Natural killer cell (primary cell): ENCODE results near the gene PTH2. TPM values are rescaled to one million over a fixed set of nuclear protein-coding genes. Genes with fewer than 3 reads are reported as not detected.
"Not testable (repeated sequence)": the region's sequence is repeated elsewhere in the genome, so short reads cannot be mapped to it uniquely, and the experiment has no call there.

Experiments used
- ATAC-seq, 3 donors: fragments of 150-1000 bp in 2 of 3; fragments of 200-7000 bp in 1 of 3; cut with Tn5 transposase; 1 replicate in 1 of 3; 2 replicates in 2 of 3; pipeline ENCODE4 v1.10.0; 2021; ENCODE audit warnings: mild to moderate bottlenecking in 2 of 3, moderate library complexity in 2 of 3
- DNase-seq, 2 donors: peaks; one replicate each; pipeline versions ENCODE4 v3.0.0 to v3.0.0-alpha.2; 2013 to 2021; ENCODE audit warnings: mixed read lengths in 1 of 2
- H3K27ac ChIP-seq: one replicate; pipeline ENCODE4 v1.5.1; 2013; ENCODE audit warnings: mild to moderate bottlenecking, low read length
- H3K27me3 ChIP-seq: one replicate; pipeline ENCODE4 v1.6.1; 2013; ENCODE audit warnings: low read length; ENCODE audit not compliant: control insufficient read depth, insufficient read depth
- H3K36me3 ChIP-seq: one replicate; pipeline ENCODE4 v1.6.1; 2013; ENCODE audit warnings: low read length; ENCODE audit not compliant: control insufficient read depth, insufficient read depth
- H3K4me1 ChIP-seq: one replicate; pipeline ENCODE4 v1.6.1; 2013; ENCODE audit warnings: low read length; ENCODE audit not compliant: control insufficient read depth, insufficient read depth
- H3K4me3 ChIP-seq: one replicate; pipeline ENCODE4 v1.5.1; 2013; ENCODE audit warnings: low read length
- H3K9me3 ChIP-seq: one replicate; pipeline ENCODE4 v1.6.1; 2013; ENCODE audit warnings: low read length; ENCODE audit not compliant: control insufficient read depth, insufficient read depth
- H3K27ac Mint-ChIP-seq, 2 donors: one replicate each; pipeline ENCODE4 v1.8.0; 2022; ENCODE audit warnings: mild to moderate bottlenecking in 2 of 2, mixed read lengths in 2 of 2, moderate library complexity in 1 of 2
- H3K27me3 Mint-ChIP-seq, 2 donors: one replicate each; pipeline ENCODE4 v1.8.0; 2022; ENCODE audit warnings: low read depth in 2 of 2, mixed read lengths in 2 of 2
- H3K36me3 Mint-ChIP-seq: one replicate; pipeline ENCODE4 v1.8.0; 2022; ENCODE audit warnings: mixed read lengths
- H3K4me1 Mint-ChIP-seq, 2 donors: one replicate each; pipeline ENCODE4 v1.8.0; 2022; ENCODE audit warnings: mixed read lengths in 2 of 2
- H3K4me3 Mint-ChIP-seq: one replicate; pipeline ENCODE4 v1.8.0; 2022; ENCODE audit warnings: mild to moderate bottlenecking, moderate library complexity, mixed read lengths
- H3K9me3 Mint-ChIP-seq, 2 donors: one replicate each; pipeline ENCODE4 v1.8.0; 2022; ENCODE audit warnings: mixed read lengths in 2 of 2
- CTCF ChIP-seq: fragments of 200-600 bp; IDR thresholded peaks from one replicate; pipeline ENCODE4 v1.8.0; 2022; ENCODE audit warnings: antibody characterized with exemption
- WGBS: methylation state at CpG from one replicate; pipeline ENCODE4 v1.1.7; 2013; ENCODE audit warnings: missing lambda C conversion rate; ENCODE audit not compliant: insufficient coverage; 5-methylcytosine and 5-hydroxymethylcytosine counted together
- intact Hi-C: fragments of 100-400 bp; cut with micrococcal nuclease; formaldehyde crosslinking; loops from one replicate; pipeline ENCODE4 v1.14.2; 2022
- total RNA-seq, 4 donors: library from RNA; stranded (reverse); fragments of 120-200 nt in 1 of 4; gene quantifications; one replicate each; pipeline versions ENCODE4 v1.2.3 to v1.2.4, GENCODE V29; 2013 to 2022

The PTH2 gene
- total RNA-seq, 3 donors from 2014 or later (not counting 1 experiment from before 2014, with no cell fraction given) = not detected

- Mint-ChIP-seq H3K36me3 (no peaks in the 10 kb centered on the region), H3K4me1 (peaks cover 14 to 22% of the 10 kb centered on the region in 2 donors), H3K9me3 (no peaks in the 10 kb centered on the region), H3K4me3 (no peak overlapping the region), H3K27ac (peak overlapping the region in 1 of 2 donors; percentile 63), H3K27me3 (no peaks in the 10 kb centered on the region)
- H3K36me3 ChIP-seq = peaks cover 28% of the 10 kb centered on the region
- H3K4me3 ChIP-seq = no peak overlapping the region
- ATAC-seq = no peak
- peaks cover 28% of the 10 kb centered on the region for H3K4me1 ChIP-seq
- intact Hi-C loops = no loop called here
- H3K27me3 ChIP-seq = no peaks in the 10 kb centered on the region
- no peak for DNase-seq
- no peak for TF ChIP-seq CTCF
- WGBS = 92% methylated on average over 3 of the region's 3 CpGs
- no peaks in the 10 kb centered on the region for H3K9me3 ChIP-seq
- H3K27ac ChIP-seq = no peak overlapping the region
Measured at GRCh38 chr19:49465371-49465770, 42.1 kb upstream of the PTH2 start.

- Histone ChIP-seq H3K4me3 (no peak overlapping the region), H3K9me3 (no peaks in the 10 kb centered on the region), H3K27me3 (no peaks in the 10 kb centered on the region), H3K27ac (no peak overlapping the region), H3K36me3 (peaks cover 32% of the 10 kb centered on the region), H3K4me1 (peaks cover 16% of the 10 kb centered on the region)
- H3K9me3 Mint-ChIP-seq = no peaks in the 10 kb centered on the region
- no peaks in the 10 kb centered on the region for H3K27me3 Mint-ChIP-seq
- no peak for DNase-seq
- no peaks in the 10 kb centered on the region for H3K36me3 Mint-ChIP-seq
- no peak overlapping the region for H3K27ac Mint-ChIP-seq
- no peak for ATAC-seq
- H3K4me3 Mint-ChIP-seq = no peak overlapping the region
- TF ChIP-seq CTCF = no peak
- H3K4me1 Mint-ChIP-seq = peaks cover 8 to 9% of the 10 kb centered on the region in 2 donors
- 95% methylated on average over 39 of the region's 39 CpGs for WGBS
- intact Hi-C loops = no loop called here
Measured at GRCh38 chr19:49463960-49464740, 40.9 kb upstream of the PTH2 start.

- H3K9me3 Mint-ChIP-seq = no peaks in the 10 kb centered on the region
- no peaks in the 10 kb centered on the region for H3K27me3 ChIP-seq
- no peak overlapping the region for H3K4me3 Mint-ChIP-seq
- ATAC-seq = no peak
- DNase-seq = no peak
- H3K36me3 Mint-ChIP-seq = no peaks in the 10 kb centered on the region
- H3K36me3 ChIP-seq = peaks cover 38% of the 10 kb centered on the region
- H3K27ac ChIP-seq = no peak overlapping the region
- no peak overlapping the region for H3K4me3 ChIP-seq
- H3K4me1 ChIP-seq = peaks cover 15% of the 10 kb centered on the region
- intact Hi-C loops = no loop called here
- no peak overlapping the region for H3K27ac Mint-ChIP-seq
- no peaks in the 10 kb centered on the region for H3K27me3 Mint-ChIP-seq
- no peak for TF ChIP-seq CTCF
- H3K9me3 ChIP-seq = no peaks in the 10 kb centered on the region
- 88% methylated on average over 12 of the region's 12 CpGs for WGBS
- H3K4me1 Mint-ChIP-seq = no peaks in the 10 kb centered on the region
Measured at GRCh38 chr19:49462492-49462891, 39.3 kb upstream of the PTH2 start.

- no peak overlapping the region for H3K4me3 Mint-ChIP-seq
- peaks cover 38% of the 10 kb centered on the region for H3K36me3 ChIP-seq
- no peaks in the 10 kb centered on the region for H3K9me3 ChIP-seq
- H3K27ac ChIP-seq = no peak overlapping the region
- H3K27ac Mint-ChIP-seq = no peak overlapping the region
- TF ChIP-seq CTCF = no peak
- WGBS = 98% methylated on average over 37 of the region's 37 CpGs
- H3K27me3 ChIP-seq = no peaks in the 10 kb centered on the region
- DNase-seq = no peak
- intact Hi-C loops = no loop called here
- H3K9me3 Mint-ChIP-seq = no peaks in the 10 kb centered on the region
- no peaks in the 10 kb centered on the region for H3K36me3 Mint-ChIP-seq
- H3K27me3 Mint-ChIP-seq = no peaks in the 10 kb centered on the region
- H3K4me1 ChIP-seq = peaks cover 15% of the 10 kb centered on the region
- H3K4me3 ChIP-seq = no peak overlapping the region
- H3K4me1 Mint-ChIP-seq = peaks cover 0 to 6% of the 10 kb centered on the region in 2 donors
- no peak for ATAC-seq
Measured at GRCh38 chr19:49461656-49462055, 38.4 kb upstream of the PTH2 start.

GRCh38 chr19:49461130-49461529 is 37.9 kb upstream of the PTH2 start:
- DNase-seq, H3K27ac ChIP-seq, H3K4me3 ChIP-seq, H3K27me3 ChIP-seq, H3K27ac Mint-ChIP-seq, ATAC-seq, H3K4me1 Mint-ChIP-seq, H3K27me3 Mint-ChIP-seq, intact Hi-C loops, H3K4me3 Mint-ChIP-seq, H3K36me3 Mint-ChIP-seq, H3K9me3 ChIP-seq, H3K9me3 Mint-ChIP-seq: not testable (repeated sequence)
- H3K4me1 ChIP-seq = peaks cover 15% of the 10 kb centered on the region
- peaks cover 38% of the 10 kb centered on the region for H3K36me3 ChIP-seq
- WGBS = no CpG with 5 or more reads among the region's 1 CpG
